ENCODE results near the gene GPR68.
"Not testable (repeated sequence)": the region's sequence is repeated elsewhere in the genome, so short reads cannot be mapped to it uniquely, and the experiment has no call there.

The GPR68 gene

DNA sequence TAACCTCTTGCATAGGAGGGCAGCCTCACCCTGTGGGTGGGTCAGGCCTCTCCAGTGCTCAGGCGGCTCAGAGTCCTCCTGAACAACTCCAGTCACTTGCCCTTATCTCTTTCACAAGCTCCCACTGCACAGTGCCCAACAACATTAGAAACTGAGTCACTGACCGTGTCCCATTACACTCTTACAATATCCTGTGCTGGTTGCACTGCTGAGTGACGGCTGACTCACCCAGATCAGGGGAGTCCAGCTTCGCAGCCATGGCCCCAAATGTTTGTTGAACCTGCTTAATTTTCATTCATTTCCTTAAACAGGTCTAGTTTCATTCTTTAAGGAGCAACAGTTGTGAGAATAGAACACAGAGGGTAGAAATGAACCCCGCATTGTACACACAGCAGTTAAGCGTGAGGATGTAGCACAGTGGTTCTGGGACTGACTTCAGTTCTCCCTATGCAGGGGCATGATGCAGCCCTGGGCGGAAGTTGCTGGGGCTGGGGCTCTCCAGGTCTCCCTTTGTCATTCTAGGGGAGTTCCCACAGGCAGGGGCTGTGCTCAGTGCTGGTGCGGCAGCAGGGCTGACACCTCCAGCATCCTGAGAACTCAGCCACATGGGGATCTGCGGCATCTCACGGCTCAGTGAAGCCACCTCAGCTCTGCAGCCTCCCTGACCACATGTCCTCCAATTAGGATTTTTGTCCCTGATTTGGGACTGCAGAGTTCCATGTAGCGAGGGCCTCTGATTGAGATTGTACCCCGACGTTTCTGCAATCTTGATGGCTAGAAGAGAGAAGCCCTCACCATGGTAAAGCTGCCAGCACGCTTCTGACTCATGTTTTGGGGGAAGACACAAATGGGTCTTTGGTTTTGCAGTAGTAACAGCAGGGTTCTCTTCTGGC lies 16.1 kb downstream of the GPR68 start:
- no peak for DNase-seq

DNA sequence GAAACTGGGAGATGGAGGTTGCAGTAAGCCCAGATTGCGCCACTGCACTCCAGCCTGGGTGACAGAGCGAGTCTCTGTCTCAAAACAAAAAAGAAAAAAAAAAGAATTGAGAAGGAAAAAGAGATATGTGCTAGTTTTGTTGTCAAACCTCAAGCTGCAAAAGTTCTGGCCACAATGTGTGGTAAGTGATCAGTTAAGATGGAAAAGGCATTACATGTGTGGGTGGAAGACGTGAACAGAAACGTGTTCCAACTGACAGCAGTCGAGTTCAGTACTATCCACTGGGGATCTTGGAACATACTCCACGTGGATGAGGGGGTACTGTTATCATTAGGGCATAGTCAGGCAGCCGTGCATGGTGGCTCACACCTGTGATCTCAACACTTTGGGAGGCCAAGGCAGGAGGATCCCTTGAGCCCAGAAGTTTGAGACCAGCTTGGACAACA lies 17.3 kb downstream of the GPR68 start:
- no peak for DNase-seq

DNA sequence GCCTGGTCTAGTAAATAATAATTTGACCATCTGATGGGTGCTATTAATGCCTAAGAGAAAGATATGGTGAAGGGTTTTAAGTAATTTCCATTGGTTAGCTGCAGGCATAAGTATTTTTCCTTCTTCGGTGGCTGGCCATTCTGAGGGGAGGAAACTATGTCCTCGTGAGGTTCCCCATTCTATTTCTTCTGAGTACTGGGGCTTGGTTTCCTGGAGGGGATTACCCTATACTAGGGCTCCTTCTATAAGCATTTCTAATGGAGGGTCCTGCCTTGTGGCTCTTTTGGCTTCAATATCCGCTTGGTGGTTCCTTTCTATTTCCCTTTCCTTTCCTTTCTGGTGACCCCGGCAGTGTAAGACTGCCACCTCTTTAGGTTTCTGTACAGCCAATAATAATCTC lies 18.1 kb downstream of the GPR68 start:
- DNase-seq, result not testable (repeated sequence)

DNA sequence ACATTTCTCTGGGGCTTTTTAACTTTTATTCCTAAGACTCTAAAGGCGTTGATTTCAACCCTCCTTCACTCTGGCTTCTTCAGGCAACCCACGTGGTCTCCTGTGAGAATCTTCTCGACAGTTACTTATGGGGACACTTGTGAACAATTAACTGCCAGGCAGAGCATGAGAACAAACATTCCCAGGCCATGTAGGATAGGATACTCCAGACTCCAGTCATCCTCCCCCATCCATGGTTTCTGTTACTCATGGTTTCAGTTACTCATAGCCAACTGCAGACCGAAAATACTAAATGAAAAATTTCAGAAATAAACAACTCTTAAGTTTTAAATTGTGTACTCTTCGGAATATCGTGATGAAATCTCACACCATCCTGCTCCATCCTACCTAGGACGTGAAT lies 19.5 kb downstream of the GPR68 start:
- DNase-seq, result no peak

DNA sequence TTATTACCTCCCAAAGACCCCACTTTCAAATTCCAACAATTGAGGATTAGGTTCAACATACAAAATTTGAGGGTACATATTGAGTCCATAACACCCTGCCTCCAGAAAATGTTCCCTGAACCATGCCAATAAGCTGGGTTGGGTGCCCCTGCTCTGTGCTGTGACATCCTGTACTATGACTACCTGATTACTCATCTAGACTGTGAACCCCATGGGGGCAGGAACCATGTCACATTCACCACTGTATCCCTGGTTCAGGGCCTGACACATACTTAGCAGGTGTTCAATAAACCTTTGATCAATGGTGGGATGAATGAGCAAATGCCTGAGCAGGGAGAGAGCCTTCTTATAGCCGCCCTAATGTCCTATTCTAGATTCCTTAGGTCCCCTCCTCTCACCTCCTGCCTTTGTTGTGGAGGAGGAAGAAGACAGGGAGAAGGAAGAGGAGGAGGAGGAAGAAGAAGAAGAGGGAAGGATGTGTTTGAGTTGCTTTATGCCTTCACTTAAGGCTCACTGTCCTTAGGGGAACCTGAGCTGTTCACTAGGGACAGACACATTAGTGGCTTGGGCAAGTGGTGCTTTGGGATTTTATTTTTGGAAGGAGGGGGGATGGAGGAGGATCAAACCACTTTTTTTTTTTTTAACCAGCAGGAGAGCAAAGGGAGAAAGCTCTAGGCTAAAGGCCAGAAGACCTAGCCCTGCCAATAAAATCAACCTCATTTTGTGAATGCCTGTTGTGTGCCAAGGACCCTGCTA lies 21.3 kb downstream of the GPR68 start:
- DNase-seq, result no peak

DNA sequence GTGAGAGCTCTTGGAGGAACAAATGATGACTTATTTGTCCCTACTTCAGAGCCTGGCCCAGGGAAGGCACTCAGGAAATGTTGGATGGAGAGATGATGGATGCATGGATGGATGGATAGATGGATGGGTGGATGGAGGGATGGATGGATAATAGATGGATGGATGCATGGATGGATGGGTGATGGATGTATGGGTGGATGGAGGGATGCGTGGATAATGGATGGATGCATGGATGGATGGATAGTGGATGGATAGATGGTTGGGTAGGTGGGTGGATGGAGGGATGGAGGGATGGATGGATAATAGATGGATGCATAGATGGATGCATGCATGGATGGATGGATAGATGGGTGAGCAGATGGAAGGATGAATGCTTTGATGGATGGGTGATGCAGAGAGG lies 23.2 kb downstream of the GPR68 start:
- no peak for DNase-seq

DNA sequence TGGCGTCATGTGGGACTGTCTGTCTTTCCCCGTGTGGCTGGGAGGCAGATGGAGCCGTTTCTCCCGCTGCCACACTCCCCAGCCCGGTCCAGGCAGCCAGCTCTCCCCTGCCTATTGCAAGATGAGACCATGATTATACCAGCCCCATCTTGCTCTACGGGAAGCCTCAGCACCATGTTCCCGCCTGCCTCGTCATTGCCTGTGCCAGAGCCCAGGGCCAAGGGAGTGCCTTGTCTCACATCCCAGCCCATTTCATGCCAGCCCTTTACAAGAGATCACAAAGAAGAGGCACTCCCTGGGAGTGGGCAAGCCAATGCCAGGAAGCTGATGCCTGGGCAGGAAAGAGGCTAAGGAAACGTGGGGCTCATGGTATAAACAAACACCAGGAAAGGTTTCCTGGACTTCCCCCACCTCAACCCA lies 23.9 kb downstream of the GPR68 start:
- no peak for DNase-seq

DNA sequence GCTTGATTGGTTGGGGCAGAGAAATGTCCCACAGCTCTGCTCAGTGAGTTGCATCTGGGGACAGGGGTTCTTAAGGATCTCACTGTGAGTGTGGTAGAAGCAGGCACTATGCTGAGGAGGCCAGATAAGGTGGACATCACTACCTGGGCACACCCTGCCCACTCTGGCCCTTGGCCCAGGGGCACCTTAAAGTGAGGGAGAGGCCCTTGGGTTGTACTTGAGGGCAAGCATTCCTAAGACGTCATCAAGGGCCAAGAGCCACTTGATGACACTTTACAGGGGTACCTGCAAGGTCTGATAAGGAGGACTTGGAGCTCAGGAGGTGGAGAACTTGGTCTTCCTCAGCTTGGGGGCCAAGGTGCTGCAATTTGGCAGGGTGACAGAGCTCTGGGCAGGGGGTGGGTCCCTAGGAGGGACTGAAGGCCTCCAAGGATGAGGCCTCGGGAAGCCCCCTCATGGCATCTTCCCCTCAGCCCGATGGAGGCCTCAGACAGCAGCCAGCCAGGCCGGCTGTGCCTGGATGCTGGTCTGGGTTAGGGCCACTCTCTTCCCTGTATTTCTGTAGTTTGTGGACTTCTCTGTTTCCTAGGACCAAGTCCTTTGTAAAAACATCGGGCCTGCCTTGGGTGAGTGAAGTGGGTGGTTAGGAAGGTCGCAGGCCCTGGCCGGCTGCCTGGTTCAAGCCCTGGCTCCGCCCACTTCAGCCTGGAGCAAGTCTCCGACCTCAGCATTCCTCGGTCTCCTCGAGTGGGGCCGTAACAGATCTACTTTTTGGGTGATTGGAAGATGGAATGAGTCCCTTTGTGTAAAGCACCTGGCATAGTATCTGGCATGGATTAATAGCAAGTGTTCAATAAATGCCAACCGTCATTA lies 24.8 kb downstream of the GPR68 start:
- DNase-seq, result no peak

DNA sequence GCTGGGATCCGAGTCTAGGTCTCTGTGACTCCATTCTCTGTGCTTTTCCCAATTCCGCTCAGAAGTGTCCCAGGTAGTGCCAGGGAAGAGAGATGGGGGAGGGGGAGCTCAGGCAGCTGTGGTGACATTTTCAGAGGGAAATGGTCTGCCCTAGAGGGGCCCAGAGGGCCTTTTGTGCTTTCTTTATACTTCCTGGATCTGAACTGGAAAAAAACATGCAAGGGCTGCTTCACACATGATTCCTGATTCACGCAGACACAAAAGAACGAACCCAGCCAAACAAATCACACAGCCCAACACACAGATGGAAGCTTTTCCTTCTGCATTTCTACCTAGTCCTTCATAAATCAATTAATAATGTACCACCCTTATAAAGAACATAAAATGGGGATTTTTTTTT lies 26.5 kb downstream of the GPR68 start:
- no peak for DNase-seq

DNA sequence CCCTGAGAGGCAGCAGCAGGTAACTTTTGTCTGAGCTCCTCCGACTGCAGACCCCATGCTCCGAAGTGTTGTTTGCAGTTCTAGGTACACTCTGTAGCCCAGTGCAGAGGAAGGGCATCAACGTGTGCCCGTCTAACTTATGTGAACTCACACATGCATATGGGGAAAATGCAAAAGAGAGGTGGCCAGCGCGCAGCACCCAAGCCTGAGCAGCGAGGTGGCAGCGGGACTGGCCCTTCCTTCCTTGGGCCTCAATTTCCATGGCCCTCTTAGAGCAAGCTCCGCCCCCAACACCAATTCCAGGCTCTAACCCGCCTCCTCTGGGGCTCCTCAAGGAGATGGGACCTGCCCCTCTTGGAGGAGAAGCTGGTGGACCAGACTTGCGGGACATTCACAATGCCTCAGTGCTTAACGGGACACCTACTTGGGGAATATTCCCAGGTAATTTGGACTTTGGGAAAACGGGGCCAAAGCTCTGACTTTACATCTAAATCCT lies 27.7 kb downstream of the GPR68 start:
- no peak for DNase-seq

DNA sequence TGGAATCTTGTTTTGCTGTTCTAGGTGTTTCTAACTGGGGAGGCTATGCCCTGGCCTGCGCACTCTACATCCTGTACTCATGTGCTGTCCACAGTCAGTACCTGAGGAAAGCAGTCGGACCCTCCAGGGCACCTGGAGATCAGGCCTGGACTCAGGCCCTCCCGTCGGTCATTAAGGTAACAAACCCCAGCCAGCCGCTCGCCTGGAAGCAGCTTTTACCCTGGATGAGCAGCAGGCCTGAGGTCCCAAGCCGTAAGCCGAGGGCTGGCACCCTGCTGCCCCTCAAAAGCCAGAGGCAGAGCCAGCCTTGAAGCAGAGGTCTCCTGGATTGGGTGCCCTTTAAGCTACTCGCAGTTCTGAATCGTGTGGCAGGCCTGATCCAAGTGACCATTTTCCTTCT lies 29.1 kb downstream of the GPR68 start:
- no peak for DNase-seq

DNA sequence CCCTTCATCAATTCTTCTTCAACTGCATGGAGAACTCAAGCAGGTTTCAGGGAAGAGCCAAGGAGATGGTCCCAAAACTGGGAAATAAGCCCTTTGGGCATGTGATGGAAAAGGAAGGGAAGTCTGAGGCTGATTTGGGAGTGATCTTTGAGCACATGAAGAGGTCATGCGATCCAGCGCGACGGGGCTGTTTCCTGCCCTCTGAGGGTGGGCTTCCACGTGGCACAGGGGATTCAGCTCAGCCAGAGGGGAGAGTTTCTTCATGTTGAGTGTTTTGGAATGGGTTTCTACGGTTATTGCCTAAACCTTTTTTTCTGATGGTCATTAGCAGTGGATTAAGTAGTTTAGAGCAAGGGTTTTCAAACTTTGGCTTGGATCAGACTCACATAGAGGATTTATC lies 30.2 kb downstream of the GPR68 start:
- no peak for DNase-seq

DNA sequence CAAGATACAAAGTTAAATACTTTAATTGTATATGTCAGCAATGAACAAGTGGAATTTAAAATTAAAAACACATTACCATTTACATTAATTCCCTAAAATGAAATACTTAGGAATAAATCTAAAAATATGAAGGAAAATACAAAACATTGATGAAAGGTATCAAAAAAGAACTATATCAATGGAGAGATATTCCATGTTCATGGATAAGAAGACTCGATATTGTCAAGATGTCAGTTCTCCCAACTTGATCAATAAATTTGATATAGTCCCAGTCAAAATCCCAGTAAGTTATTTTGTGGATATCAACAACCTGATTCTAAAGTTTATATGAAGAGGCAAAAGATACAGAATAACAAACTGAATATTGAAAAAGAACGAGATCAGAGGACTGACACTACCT lies 33.5 kb downstream of the GPR68 start:
- no peak for DNase-seq

DNA sequence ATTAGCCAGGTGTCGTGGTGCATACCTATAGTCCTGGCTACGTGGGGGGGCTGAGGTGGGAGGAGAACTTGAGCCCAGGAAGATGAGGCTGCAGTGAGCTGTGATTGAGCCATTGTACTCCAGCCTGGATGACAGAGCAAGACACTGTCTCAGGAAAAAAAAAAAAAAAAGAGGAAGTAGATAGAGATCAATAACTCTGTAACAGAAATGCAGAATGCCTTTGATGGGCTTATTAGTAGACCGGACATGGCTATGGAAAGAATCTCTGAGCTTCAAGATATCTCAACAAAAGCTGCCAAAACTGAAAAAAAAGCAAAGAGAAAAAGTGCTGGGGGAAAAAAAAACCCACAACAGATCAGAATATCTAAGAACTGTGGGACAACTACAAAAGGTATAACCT lies 37.5 kb downstream of the GPR68 start:
- DNase-seq, result no peak

DNA sequence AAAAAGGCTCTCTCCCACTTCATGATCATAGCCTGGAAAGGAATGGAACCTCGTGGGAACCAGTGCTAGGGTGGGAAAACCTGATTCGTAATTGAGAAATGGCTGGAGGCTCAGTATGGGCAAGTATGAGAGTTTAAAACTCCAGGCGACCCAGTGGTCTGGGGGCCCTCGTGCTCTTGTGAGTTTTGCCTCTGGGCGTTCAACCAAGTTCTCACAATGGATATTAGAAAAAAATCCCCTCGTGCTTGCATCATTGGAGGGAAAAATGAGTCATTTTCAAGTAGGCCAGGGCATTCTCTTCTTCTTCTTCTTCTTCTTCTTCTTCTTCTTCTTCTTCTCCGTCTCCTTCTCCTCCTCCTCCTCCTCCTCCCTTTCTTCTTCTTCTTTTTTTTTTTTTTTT lies 39.0 kb downstream of the GPR68 start:
- no peak for DNase-seq

DNA sequence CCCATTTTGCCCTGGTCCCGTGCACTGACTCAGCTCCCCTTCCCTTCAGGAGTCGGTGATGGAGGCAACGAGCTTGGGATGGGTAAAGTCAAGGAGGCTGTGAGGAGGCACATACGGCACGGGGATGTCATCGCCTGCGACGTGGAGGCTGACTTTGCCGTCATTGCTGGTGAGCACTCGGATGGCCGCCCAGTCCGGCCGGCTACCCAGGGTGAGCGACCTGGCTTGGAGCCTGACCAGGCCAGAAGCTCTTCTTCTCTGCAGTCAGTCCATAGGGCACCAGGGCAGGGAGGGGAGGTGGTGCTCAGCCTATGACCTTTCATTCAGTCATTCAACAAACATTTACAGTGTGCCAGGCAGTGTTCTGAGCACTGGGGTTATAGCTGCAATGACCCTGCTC lies 39.8 kb downstream of the GPR68 start:
- DNase-seq, result no peak

DNA sequence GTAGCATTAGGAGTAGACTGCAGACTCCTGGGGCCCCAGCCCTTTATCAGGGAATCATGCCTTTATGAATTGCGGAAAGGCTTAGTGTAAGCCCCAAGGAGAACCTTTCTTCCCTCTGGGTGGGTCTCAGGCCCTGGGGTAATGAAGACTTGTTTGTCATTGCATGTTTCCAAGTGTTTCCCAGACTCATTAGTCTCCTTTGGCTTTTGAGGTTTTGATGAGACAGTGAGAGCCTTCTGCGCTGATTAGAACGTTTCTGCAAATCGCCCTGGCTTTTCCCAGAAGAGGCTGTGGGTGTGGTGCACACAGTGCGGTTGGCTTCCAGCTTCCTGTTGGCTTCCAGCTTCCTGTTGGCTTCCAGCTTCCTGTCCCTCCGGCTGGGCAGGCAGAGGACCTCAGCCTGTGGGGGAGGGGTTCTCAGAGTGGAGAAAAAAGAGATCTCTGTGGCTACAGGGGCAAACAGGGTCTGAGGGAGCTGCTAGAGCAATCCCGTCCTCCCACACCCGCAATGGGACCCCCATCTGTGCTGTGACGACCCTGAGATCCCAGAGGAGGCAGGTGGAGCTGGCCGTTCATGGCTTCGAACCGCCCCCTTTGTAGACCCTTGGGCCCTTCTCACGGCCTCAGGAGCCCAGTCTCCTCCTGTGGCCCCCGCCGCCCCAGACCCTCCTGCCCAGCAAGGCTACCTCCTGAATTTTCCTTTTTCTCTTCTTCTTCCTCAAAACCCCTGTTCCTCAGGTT lies 42.1 kb downstream of the GPR68 start:
- DNase-seq, result no peak

DNA sequence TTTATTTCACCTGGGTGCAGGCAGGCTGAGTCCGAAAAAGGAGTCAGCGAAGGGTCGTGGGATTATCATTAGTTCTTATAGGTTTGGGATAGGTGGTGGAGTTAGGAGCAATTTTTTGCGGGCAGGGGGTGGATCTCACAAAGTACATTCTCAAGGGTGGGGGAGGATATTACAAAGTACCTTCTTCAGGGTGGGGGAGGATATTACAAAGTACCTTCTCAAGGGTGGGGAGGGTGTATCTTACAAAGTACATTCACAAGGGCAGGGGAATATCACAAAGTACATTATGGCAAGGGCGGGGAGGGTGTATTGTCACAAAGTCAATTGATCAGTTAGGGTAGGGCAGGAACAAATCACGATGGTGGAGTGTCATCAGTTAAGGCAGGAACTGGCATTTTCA lies 43.7 kb downstream of the GPR68 start:
- not testable (repeated sequence) for DNase-seq

DNA sequence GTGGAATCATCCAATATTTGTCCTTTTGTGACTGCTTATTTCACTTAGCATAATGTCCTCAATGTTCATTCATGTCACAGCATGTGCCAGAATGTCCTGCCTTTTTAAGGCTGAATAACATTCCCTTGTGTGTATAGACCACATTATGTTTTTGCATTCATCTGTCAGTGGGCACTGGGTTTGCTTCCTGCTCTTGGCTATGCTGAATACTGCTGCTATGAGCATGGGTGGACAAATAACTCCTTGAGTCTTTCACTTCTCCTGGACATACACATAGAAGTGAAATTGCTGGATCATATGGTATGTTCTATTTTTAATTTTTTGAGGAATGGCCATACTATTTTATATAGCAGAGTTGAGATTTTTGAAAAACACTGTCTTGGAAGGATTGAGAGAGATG lies 46.9 kb downstream of the GPR68 start:
- no peak for DNase-seq

DNA sequence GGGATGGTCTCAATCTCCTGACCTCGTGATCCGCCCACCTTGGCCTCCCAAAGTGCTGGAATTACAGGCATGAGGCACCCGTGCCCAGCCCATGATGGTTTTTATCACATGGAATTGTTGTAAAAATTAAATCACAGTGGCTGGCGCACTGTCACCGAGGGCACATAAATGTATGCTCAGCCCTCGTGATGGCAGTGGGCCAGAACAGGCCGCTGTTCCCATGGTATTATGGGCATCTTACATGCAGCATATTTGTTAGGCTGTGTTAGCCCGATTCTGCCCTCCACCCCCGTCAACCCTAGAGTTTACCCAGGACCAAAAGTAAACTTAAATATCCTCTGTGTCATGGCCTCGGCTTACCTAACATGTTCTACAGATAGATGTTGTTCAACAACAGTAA lies 48.6 kb downstream of the GPR68 start:
- DNase-seq, result no peak

DNA sequence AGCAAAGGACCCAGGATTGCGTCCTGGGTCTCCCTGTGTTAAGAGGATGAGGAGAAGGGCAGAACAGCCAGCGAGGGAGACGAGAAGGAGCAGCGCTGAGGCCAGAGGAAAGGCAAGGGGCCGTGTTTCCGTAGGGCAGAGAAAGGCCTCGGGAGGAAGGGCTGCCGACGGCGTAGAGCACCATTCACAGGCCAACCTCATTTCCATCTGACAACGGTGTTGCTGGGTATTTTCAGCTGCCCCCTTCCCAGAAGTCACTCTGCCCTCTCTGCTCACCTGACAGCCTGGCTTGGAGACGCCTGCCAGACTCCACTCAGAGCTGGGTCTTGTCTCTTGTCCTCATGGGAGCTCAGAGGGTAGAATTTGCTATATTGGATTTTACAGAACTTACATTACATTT lies 51.4 kb downstream of the GPR68 start:
- DNase-seq, result no peak

DNA sequence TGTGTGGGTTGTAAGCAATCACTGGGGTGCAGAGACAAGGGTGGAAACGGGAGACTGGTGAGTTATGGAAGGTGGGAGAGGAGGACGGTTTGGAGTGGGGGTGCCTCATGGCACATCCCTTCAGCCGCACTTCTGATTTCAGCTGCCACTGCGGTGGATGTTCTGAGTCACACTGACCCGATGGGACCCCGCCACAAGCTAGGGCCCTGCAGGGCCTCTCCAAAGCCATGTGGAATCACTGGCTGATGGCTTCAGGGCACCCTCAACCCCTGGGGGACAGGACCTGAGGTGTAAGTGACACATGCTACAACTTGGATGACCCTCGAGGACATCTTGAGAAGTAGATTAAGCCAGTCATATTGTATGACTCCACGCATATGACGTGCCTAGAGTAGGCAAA lies 53.7 kb downstream of the GPR68 start:
- DNase-seq, result no peak

Data from GF-D8 (cell line).